HepG2 (cell line): ENCODE measurements around the gene KCNIP3. TPM values are rescaled to one million over a fixed set of nuclear protein-coding genes. Genes with fewer than 3 reads are reported as not detected.

ENCODE experiments used
- ATAC-seq: fragments of 200-7000 bp; cut with Tn5 transposase; 3 replicates; pipeline ENCODE4 v1.9.1; 2020; ENCODE audit warnings: mild to moderate bottlenecking, moderate library complexity
- BruUV-seq: library from RNA; stranded (reverse); fragments of 400-500 nt; replicated peaks from 2 replicates; lab custom pipeline; 2021; lab: Mats Ljungman, UMichigan
- CTCF ChIA-PET: fragments of 300-600 bp; formaldehyde crosslinking; extraction: SDS; loops from one replicate; lab custom pipeline; 2021; ENCODE audit warnings: low total read pairs, inconsistent platforms, low intra/inter-chr PET ratio; lab: Yijun Ruan, JAX
- POLR2A ChIA-PET: fragments of 350-600 bp; sonication (Branson Sonifier 250); formaldehyde crosslinking; loops from one replicate; lab custom pipeline; 2020; ENCODE audit warnings: antibody characterized with exemption, inconsistent platforms; lab: Yijun Ruan, JAX
- DNase-seq: peaks from one replicate; pipeline ENCODE4 v3.0.0-alpha.2; 2015; ENCODE audit warnings: low spot score
- FAIRE-seq: peaks from 3 replicates; lab custom pipeline; 2011; peaks lifted over from hg19 to GRCh38; lab: Jason Lieb, UNC
- H2AFZ ChIP-seq: one replicate; pipeline ENCODE4 v1.6.1; 2011; ENCODE audit warnings: low read length, inconsistent platforms
- H3K27ac ChIP-seq: fragments of 300-600 bp; 3 replicates; pipeline ENCODE4 v1.8.0; 2011; ENCODE audit warnings: mixed run types, mild to moderate bottlenecking, mixed read lengths, low read length, inconsistent platforms; ENCODE audit not compliant: insufficient read depth; ENCODE audit errors: extremely low read length
- H3K27me3 ChIP-seq, 2 experiments: fragments of 200-600 bp in 1 of 2; 2 replicates in 1 of 2; 3 replicates in 1 of 2; pipeline versions ENCODE4 v1.6.0 to v1.8.0; 2011; ENCODE audit warnings: low read length in 2 of 2, mild to moderate bottlenecking in 2 of 2, moderate library complexity in 2 of 2, inconsistent platforms in 1 of 2; ENCODE audit not compliant: insufficient read depth in 2 of 2, control insufficient read depth in 1 of 2
- H3K36me3 ChIP-seq, 2 experiments: fragments of 200-600 bp in 1 of 2; replicated peaks in 1 of 2; 2 replicates in 1 of 2; 3 replicates in 1 of 2; pipeline versions ENCODE4 v1.5.1 to v1.8.0; 2011; ENCODE audit warnings: low read length in 2 of 2, inconsistent platforms in 1 of 2; ENCODE audit not compliant: insufficient read depth in 2 of 2, control insufficient read depth in 1 of 2
- H3K4me1 ChIP-seq: 2 replicates; pipeline ENCODE4 v1.5.1; 2012; ENCODE audit warnings: low read length, inconsistent platforms; ENCODE audit not compliant: insufficient read depth
- H3K4me2 ChIP-seq: 2 replicates; pipeline ENCODE4 v1.6.0; 2011; ENCODE audit warnings: low read depth, low read length, inconsistent platforms
- H3K4me3 ChIP-seq, 3 experiments: fragments of 200-600 bp in 1 of 3; sonication (generic), shearing (Covaris generic) in 1 of 3; replicated peaks in 1 of 3; 2 replicates each; pipeline ENCODE4 v1.5.1; 2011 to 2016; ENCODE audit warnings: low read length in 3 of 3, inconsistent platforms in 2 of 3, low read depth in 2 of 3, mild to moderate bottlenecking in 2 of 3, control low read depth in 1 of 3, mixed read lengths in 1 of 3; ENCODE audit not compliant: insufficient read depth in 1 of 3
- H3K79me2 ChIP-seq: one replicate; pipeline ENCODE4 v1.6.1; 2011; ENCODE audit warnings: low read length, inconsistent platforms; ENCODE audit not compliant: insufficient read depth
- H3K9ac ChIP-seq: 2 replicates; pipeline ENCODE4 v1.6.0; 2011; ENCODE audit warnings: mild to moderate bottlenecking, low read depth, low read length, inconsistent platforms; ENCODE audit not compliant: insufficient read depth
- H3K9me3 ChIP-seq: 2 replicates; pipeline ENCODE4 v1.5.1; 2012; ENCODE audit warnings: mild to moderate bottlenecking, low read length
- H4K20me1 ChIP-seq: 2 replicates; pipeline ENCODE4 v1.6.0; 2011; ENCODE audit warnings: inconsistent platforms, mild to moderate bottlenecking, low read length, moderate library complexity; ENCODE audit not compliant: insufficient read depth
- CHD4 ChIP-seq: fragments of 200-600 bp; sonication (generic); IDR thresholded peaks from 2 replicates; pipeline ENCODE4 v1.7.0; 2017; ENCODE audit warnings: mild to moderate bottlenecking, low read length, borderline replicate concordance
- EED ChIP-seq: sonication (generic); formaldehyde crosslinking; IDR thresholded peaks from 2 replicates; pipeline ENCODE4 v1.5.0; 2020; ENCODE audit warnings: mild to moderate bottlenecking, missing genetic modification reagents
- PLSCR1 ChIP-seq: sonication (generic); formaldehyde crosslinking; IDR thresholded peaks from 2 replicates; pipeline ENCODE4 v1.5.0; 2020; ENCODE audit warnings: missing genetic modification reagents, mild to moderate bottlenecking, borderline replicate concordance
- RARA ChIP-seq: IDR thresholded peaks from 2 replicates; pipeline ENCODE4 v1.6.1; 2016; ENCODE audit warnings: missing genetic modification reagents, missing compliant biosample characterization
- ZC3H13 ChIP-seq: sonication (generic); formaldehyde crosslinking; IDR thresholded peaks from 2 replicates; pipeline ENCODE4 v1.8.1; 2023; ENCODE audit warnings: mild to moderate bottlenecking, missing genetic modification reagents, moderate library complexity
- ZNF253 ChIP-seq: sonication (generic); formaldehyde crosslinking; IDR thresholded peaks from 2 replicates; pipeline ENCODE4 v1.8.0; 2022; ENCODE audit warnings: mild to moderate bottlenecking, missing genetic modification reagents, borderline replicate concordance
- ZNF639 ChIP-seq: conservative IDR thresholded peaks from 2 replicates; pipeline ENCODE4 v1.6.1; 2018; ENCODE audit warnings: missing genetic modification reagents
- ZNF724P ChIP-seq: sonication (generic); formaldehyde crosslinking; IDR thresholded peaks from 2 replicates; pipeline ENCODE4 v1.8.0; 2022; ENCODE audit warnings: missing genetic modification reagents, borderline replicate concordance
- ZNF768 ChIP-seq: sonication (generic); formaldehyde crosslinking; IDR thresholded peaks from 2 replicates; pipeline ENCODE4 v1.4.0; 2020; ENCODE audit warnings: missing genetic modification reagents
- WGBS: methylation state at CpG from one replicate; pipeline ENCODE4 v1.1.6; 2017; ENCODE audit warnings: low lambda C conversion rate; 5-methylcytosine and 5-hydroxymethylcytosine counted together
- in situ Hi-C: cut with HindIII; loops from 2 replicates; pipeline ENCODE4 v1.10.0; 2017; ENCODE audit warnings: low pct_unique_long_range_greater_than_20kb; ENCODE audit not compliant: extremely low pct_ligation_motif_present
- intact Hi-C: fragments of 100-400 bp; cut with micrococcal nuclease; formaldehyde crosslinking; loops from one replicate; pipeline ENCODE4 v1.10.0; 2022; ENCODE audit not compliant: unreplicated experiment
- polyA plus RNA-seq, 8 experiments: library from polyadenylated mRNA; depleted of rRNA in 3 of 8; stranded (reverse) in 7 of 8; unstranded in 1 of 8; fragments of >200 nt; fragmentation: Illumina TruSeq in 4 of 8; extraction: Trizol in 4 of 8; gene quantifications; 2 replicates each; pipeline versions ENCODE4 v1.2.1 to v1.2.3, GENCODE V29; 2011 to 2016; ENCODE audit warnings: low read depth in 4 of 8, missing spikeins in 1 of 8, mixed read lengths in 1 of 8; ENCODE audit not compliant: insufficient read depth in 1 of 8
- total RNA-seq, 5 experiments: library from RNA; depleted of rRNA; stranded (reverse); fragments of >200 nt; fragmentation: Illumina TruSeq; extraction: Trizol; gene quantifications; 2 replicates each; pipeline ENCODE4 v1.2.3, GENCODE V29; 2016; ENCODE audit warnings: low read depth in 1 of 5
- TF ChIP-seq, protein P1 (sequence below): sonication (generic); formaldehyde crosslinking; IDR thresholded peaks from 2 replicates; pipeline ENCODE4 v1.5.1; 2020; ENCODE audit warnings: mild to moderate bottlenecking, missing genetic modification reagents, moderate library complexity

Gene KCNIP3
- total and polyA plus RNA-seq, 2 of the 13 experiments (the other 11 are each of a cell fraction or from before 2014, with no cell fraction given): not detected

DNA sequence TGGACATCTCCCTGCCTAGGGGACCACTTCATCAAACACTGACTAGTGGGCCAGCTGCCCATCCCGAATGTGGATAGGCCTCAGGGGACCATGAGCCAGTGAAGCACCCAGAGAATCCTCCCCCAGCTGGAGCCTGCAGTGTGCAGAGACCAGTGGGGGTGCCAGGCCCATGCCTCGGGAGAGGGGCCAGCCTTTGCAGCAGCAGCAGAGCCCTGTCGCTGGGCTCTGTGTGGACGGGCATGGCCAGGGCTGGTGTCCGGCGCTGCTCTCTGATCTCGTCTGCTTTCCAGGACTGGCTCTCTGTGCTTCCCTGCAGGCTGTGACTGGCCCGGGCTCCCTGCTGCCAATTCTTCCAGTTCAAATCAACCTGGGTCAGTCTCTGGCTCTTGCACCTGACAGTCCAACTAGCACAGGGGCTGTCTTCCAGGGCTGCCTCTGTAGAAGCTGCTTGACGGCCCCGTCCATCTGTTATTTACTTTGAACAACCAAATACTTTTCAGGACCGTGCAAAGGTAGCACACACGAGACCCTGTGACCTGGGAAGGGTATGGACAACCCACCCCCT lies 11.4 kb downstream of the KCNIP3 start:
- H3K27ac ChIP-seq: no peak overlapping the region
- no peak overlapping the region for H3K9ac ChIP-seq
- BruUV-seq: no TSS peak
- 21% methylated on average over 6 of the region's 12 CpGs for WGBS
- intact Hi-C loops: no loop called here
- H2AFZ ChIP-seq: no peak overlapping the region
- no peaks in the 10 kb centered on the region for H3K9me3 ChIP-seq
- DNase-seq: no peak
- no peak for TF ChIP-seq ZC3H13 (CRISPR knock-in tag)
- TF ChIP-seq, protein P1, sequence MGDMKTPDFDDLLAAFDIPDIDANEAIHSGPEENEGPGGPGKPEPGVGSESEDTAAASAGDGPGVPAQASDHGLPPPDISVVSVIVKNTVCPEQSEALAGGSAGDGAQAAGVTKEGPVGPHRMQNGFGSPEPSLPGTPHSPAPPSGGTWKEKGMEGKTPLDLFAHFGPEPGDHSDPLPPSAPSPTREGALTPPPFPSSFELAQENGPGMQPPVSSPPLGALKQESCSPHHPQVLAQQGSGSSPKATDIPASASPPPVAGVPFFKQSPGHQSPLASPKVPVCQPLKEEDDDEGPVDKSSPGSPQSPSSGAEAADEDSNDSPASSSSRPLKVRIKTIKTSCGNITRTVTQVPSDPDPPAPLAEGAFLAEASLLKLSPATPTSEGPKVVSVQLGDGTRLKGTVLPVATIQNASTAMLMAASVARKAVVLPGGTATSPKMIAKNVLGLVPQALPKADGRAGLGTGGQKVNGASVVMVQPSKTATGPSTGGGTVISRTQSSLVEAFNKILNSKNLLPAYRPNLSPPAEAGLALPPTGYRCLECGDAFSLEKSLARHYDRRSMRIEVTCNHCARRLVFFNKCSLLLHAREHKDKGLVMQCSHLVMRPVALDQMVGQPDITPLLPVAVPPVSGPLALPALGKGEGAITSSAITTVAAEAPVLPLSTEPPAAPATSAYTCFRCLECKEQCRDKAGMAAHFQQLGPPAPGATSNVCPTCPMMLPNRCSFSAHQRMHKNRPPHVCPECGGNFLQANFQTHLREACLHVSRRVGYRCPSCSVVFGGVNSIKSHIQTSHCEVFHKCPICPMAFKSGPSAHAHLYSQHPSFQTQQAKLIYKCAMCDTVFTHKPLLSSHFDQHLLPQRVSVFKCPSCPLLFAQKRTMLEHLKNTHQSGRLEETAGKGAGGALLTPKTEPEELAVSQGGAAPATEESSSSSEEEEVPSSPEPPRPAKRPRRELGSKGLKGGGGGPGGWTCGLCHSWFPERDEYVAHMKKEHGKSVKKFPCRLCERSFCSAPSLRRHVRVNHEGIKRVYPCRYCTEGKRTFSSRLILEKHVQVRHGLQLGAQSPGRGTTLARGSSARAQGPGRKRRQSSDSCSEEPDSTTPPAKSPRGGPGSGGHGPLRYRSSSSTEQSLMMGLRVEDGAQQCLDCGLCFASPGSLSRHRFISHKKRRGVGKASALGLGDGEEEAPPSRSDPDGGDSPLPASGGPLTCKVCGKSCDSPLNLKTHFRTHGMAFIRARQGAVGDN (CRISPR knock-in tag): peak; percentile 13; the same call in 1 of the 2 replicates
- peaks cover 5 to 53% of the 10 kb centered on the region in 2 experiments; a peak in 4 of 5 replicates for H3K27me3 ChIP-seq
- ChIA-PET CTCF (no interaction called here), POLR2A (no interaction called here)
- no peaks in the 10 kb centered on the region for H4K20me1 ChIP-seq
- H3K4me1 ChIP-seq: peaks cover 19% of the 10 kb centered on the region
- H3K4me3 ChIP-seq: no peak overlapping the region
- no peaks in the 10 kb centered on the region for H3K36me3 ChIP-seq
- H3K79me2 ChIP-seq: no peaks in the 10 kb centered on the region
- no peak for FAIRE-seq
- no peak overlapping the region for H3K4me2 ChIP-seq
- no peak for ATAC-seq
- in situ Hi-C loops: no loop called here

DNA sequence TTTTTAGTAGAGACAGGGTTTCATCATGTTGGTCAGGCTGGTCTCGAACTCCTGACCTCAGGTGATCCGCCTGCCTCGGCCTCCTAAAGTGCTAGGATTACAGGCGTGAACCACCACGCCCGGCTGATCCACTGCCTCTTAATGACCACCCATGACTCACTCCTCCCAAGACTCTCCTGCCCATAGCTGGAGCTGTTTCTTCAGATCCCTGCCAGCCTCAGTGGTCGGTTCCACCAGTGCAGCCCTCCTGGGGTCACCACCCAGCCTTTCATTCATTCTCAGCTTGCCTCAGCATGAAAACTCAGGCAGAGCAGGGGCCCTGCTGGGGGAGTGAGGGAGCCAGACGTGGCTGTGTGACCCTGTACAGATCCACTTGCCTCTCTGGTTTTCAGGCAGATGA lies 12.5 kb downstream of the KCNIP3 start:
- BruUV-seq: no TSS peak
- Histone ChIP-seq H2AFZ (no peak overlapping the region), H3K79me2 (no peaks in the 10 kb centered on the region), H3K4me1 (peaks cover 19% of the 10 kb centered on the region), H3K4me3 (no peak overlapping the region), H3K27ac (no peak overlapping the region), H4K20me1 (no peaks in the 10 kb centered on the region), H3K36me3 (no peaks in the 10 kb centered on the region), H3K9me3 (no peaks in the 10 kb centered on the region), H3K27me3 (peaks cover 5 to 51% of the 10 kb centered on the region in 2 experiments; a peak in 4 of 5 replicates), H3K9ac (no peak overlapping the region), H3K4me2 (no peak overlapping the region)
- no peak for TF ChIP-seq EED (CRISPR knock-in tag)
- peak; percentile 80 for TF ChIP-seq ZNF768 (CRISPR knock-in tag)
- no peak for TF ChIP-seq CHD4
- TF ChIP-seq ZNF253 (CRISPR knock-in tag): no peak
- no peak for TF ChIP-seq RARA
- no peak for TF ChIP-seq ZNF724P (CRISPR knock-in tag)
- TF ChIP-seq PLSCR1 (CRISPR knock-in tag): no peak
- TF ChIP-seq ZNF639 (CRISPR knock-in tag): no peak
- POLR2A ChIA-PET: no interaction called here
- no peak for DNase-seq
- no peak for FAIRE-seq
- CTCF ChIA-PET: no interaction called here
- no peak for ATAC-seq
- intact Hi-C loops: no loop called here
- 2% methylated on average over 8 of the region's 8 CpGs for WGBS
- in situ Hi-C loops: no loop called here
